DOHH2 (cell line): ENCODE results near the gene HPX.

ENCODE experiments used
- H3F3A ChIP-seq: fragments of 200-600 bp; sonication (generic), shearing (Covaris generic); 2 replicates; pipeline ENCODE4 v1.6.0; 2016; ENCODE audit warnings: antibody characterized with exemption, mild to moderate bottlenecking; ENCODE audit not compliant: control insufficient read depth, insufficient read depth
- H3K27ac ChIP-seq: fragments of 200-600 bp; sonication (generic); 2 replicates; pipeline ENCODE4 v1.5.1; 2014; ENCODE audit warnings: low read depth, mild to moderate bottlenecking, low read length, moderate library complexity
- H3K27me3 ChIP-seq: fragments of 200-600 bp; sonication (generic); 2 replicates; pipeline ENCODE4 v1.6.1; 2014; ENCODE audit warnings: mild to moderate bottlenecking, low read length, mixed read lengths; ENCODE audit not compliant: control insufficient read depth
- H3K36me3 ChIP-seq: fragments of 200-600 bp; sonication (generic); 2 replicates; pipeline ENCODE4 v1.6.1; 2014; ENCODE audit warnings: mild to moderate bottlenecking, low read length, moderate library complexity, mixed read lengths; ENCODE audit not compliant: control insufficient read depth
- H3K4me1 ChIP-seq: fragments of 200-600 bp; sonication (generic); 2 replicates; pipeline ENCODE4 v1.6.1; 2014; ENCODE audit warnings: mild to moderate bottlenecking, low read length, mixed read lengths; ENCODE audit not compliant: control insufficient read depth
- H3K4me2 ChIP-seq: fragments of 200-600 bp; sonication (generic); 2 replicates; pipeline ENCODE4 v1.6.0; 2014; ENCODE audit warnings: mild to moderate bottlenecking, low read length, moderate library complexity
- H3K4me3 ChIP-seq: fragments of 200-600 bp; sonication (generic); 2 replicates; pipeline ENCODE4 v1.5.1; 2014; ENCODE audit warnings: mild to moderate bottlenecking, low read length, mixed read lengths
- H3K79me2 ChIP-seq: fragments of 200-600 bp; sonication (generic); 2 replicates; pipeline ENCODE4 v1.6.1; 2014; ENCODE audit warnings: mild to moderate bottlenecking, low read length, mixed read lengths; ENCODE audit not compliant: control insufficient read depth
- H3K9me2 ChIP-seq: fragments of 200-600 bp; sonication (generic); replicated peaks from 2 replicates; pipeline ENCODE4 v1.6.1; 2014; ENCODE audit warnings: mild to moderate bottlenecking, low read length, mixed read lengths; ENCODE audit not compliant: control insufficient read depth
- H3K9me3 ChIP-seq: fragments of 200-600 bp; sonication (generic); 2 replicates; pipeline ENCODE4 v1.6.1; 2014; ENCODE audit warnings: antibody characterized with exemption, low read length, mixed read lengths; ENCODE audit not compliant: control insufficient read depth, insufficient read depth
- H4K20me1 ChIP-seq: fragments of 200-600 bp; sonication (generic); 2 replicates; pipeline ENCODE4 v1.6.0; 2014; ENCODE audit warnings: low read depth, mild to moderate bottlenecking, antibody characterized with exemption, low read length, moderate library complexity; ENCODE audit not compliant: control insufficient read depth, insufficient read depth
- EZH2phosphoT487 ChIP-seq: fragments of 200-600 bp; sonication (generic); IDR thresholded peaks from 2 replicates; pipeline ENCODE4 v1.6.1; 2017; ENCODE audit warnings: borderline replicate concordance, mild to moderate bottlenecking, antibody characterized with exemption, low read length, moderate library complexity, mixed read lengths
- TF ChIP-seq, protein P1 (sequence below): fragments of 200-600 bp; sonication (generic); IDR thresholded peaks from one replicate; pipeline ENCODE4 v1.5.1; 2014; ENCODE audit warnings: antibody characterized with exemption, mild to moderate bottlenecking, low read depth, low read length; ENCODE audit not compliant: poor library complexity, severe bottlenecking

Gene HPX

DNA sequence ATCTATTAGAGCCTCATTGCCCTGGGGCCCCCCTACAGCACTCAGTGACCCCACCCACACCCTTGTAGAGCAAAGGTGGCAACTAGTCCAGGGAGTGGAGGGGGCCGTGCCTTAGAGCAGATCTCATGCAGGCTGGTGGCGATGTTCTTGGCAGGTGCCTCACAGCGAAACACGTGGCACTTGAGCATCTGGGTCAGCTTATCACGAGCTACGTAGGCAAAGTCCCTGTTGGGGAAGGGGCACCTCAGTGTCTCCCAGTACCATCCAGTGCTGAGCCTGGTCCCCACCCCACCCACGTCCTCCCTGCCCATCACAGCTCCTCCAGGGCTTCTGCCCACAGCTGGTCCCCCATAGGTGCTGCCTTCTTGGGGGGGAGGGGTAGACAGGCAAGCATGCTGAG is 39.3 kb downstream of the HPX start:
- no peaks in the 10 kb centered on the region for H3K9me2 ChIP-seq
- no peaks in the 10 kb centered on the region for H3K36me3 ChIP-seq
- no peak overlapping the region for H3K4me3 ChIP-seq
- no peaks in the 10 kb centered on the region for H3K9me3 ChIP-seq
- H3F3A ChIP-seq, result no peaks in the 10 kb centered on the region
- TF ChIP-seq, protein P1, sequence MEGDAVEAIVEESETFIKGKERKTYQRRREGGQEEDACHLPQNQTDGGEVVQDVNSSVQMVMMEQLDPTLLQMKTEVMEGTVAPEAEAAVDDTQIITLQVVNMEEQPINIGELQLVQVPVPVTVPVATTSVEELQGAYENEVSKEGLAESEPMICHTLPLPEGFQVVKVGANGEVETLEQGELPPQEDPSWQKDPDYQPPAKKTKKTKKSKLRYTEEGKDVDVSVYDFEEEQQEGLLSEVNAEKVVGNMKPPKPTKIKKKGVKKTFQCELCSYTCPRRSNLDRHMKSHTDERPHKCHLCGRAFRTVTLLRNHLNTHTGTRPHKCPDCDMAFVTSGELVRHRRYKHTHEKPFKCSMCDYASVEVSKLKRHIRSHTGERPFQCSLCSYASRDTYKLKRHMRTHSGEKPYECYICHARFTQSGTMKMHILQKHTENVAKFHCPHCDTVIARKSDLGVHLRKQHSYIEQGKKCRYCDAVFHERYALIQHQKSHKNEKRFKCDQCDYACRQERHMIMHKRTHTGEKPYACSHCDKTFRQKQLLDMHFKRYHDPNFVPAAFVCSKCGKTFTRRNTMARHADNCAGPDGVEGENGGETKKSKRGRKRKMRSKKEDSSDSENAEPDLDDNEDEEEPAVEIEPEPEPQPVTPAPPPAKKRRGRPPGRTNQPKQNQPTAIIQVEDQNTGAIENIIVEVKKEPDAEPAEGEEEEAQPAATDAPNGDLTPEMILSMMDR, result no peak
- TF ChIP-seq EZH2phosphoT487, result no peak
- H3K4me1 ChIP-seq, result peaks cover 36% of the 10 kb centered on the region
- peak overlapping the region; percentile 93; the same call in 1 of the 2 replicates for H3K4me2 ChIP-seq
- H4K20me1 ChIP-seq, result no peaks in the 10 kb centered on the region; the same call in 1 of the 2 replicates
- no peak overlapping the region for H3K27ac ChIP-seq
- H3K27me3 ChIP-seq, result no peaks in the 10 kb centered on the region
- H3K79me2 ChIP-seq, result no peaks in the 10 kb centered on the region

GRCh38 chr11:6400431-6401345 is 40.1 kb downstream of the HPX start:
- H3K4me3 ChIP-seq, result no peak overlapping the region
- no peaks in the 10 kb centered on the region for H3K27me3 ChIP-seq
- H3K4me1 ChIP-seq, result peaks cover 36% of the 10 kb centered on the region
- H3K36me3 ChIP-seq, result no peaks in the 10 kb centered on the region
- no peak overlapping the region for H3K4me2 ChIP-seq
- H3F3A ChIP-seq, result no peaks in the 10 kb centered on the region
- no peaks in the 10 kb centered on the region for H3K9me2 ChIP-seq
- no peaks in the 10 kb centered on the region; the same call in 1 of the 2 replicates for H4K20me1 ChIP-seq
- H3K79me2 ChIP-seq, result no peaks in the 10 kb centered on the region
- H3K9me3 ChIP-seq, result no peaks in the 10 kb centered on the region
- TF ChIP-seq EZH2phosphoT487, result no peak
- TF ChIP-seq, protein P1, result no peak
- H3K27ac ChIP-seq, result no peak overlapping the region

DNA sequence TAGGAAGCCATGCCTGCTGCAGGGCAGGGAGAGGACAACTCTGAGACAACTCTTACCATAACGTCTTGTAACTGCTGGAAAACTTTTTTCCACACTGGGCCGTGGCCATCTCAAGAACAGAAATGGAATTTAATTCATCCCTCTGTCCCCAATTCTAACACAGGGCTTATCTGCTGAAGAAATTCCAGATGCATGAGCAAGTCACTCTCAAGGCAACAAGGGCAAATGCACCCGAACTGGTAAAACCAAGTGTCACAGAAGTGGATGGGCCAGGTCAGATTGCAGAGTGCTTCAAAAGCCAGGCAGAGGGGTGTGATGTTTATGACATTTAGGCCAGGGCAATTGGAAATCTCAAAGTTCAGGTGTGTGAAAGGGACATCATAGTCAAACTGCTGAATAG is 43.2 kb downstream of the HPX start:
- Histone ChIP-seq H3K4me3 (no peak overlapping the region), H3K9me3 (no peaks in the 10 kb centered on the region), H3K79me2 (no peaks in the 10 kb centered on the region), H3K4me2 (no peak overlapping the region), H3K9me2 (no peaks in the 10 kb centered on the region), H3K4me1 (peaks cover 15% of the 10 kb centered on the region), H3K36me3 (no peaks in the 10 kb centered on the region), H3K27me3 (no peaks in the 10 kb centered on the region), H4K20me1 (no peaks in the 10 kb centered on the region), H3K27ac (no peak overlapping the region), H3F3A (no peaks in the 10 kb centered on the region)
- TF ChIP-seq, protein P1, result no peak
- no peak for TF ChIP-seq EZH2phosphoT487
